ENCODE data around the gene MSH2. TPM values are rescaled to one million over a fixed set of nuclear protein-coding genes. Genes with fewer than 3 reads are reported as not detected.

MSH2 gene
- total and polyA plus RNA-seq, 2 of the 13 experiments (the other 11 are each of a cell fraction or from before 2014, with no cell fraction given): 19.9 to 76.3 TPM

GRCh38 chr2:47388888-47389287, 14.1 kb upstream of the MSH2 start:
- BruUV-seq (replicated peaks): no TSS peak
- Histone ChIP-seq H3K9me3 (ENCODE audit: low read length) (no peaks in the 10 kb centered on the region), H3K4me2 (ENCODE audit: low read depth, low read length) (no peak overlapping the region), H3K4me3 (replicated peaks in 1 of 3; ENCODE audit: insufficient read depth in 1 of 3, low read depth in 2 of 3, low read length in 3 of 3) (no peak overlapping the region), H3K27me3 (ENCODE audit: control insufficient read depth in 1 of 2, insufficient read depth in 2 of 2, low read length in 2 of 2) (no peaks in the 10 kb centered on the region), H3K9ac (ENCODE audit: insufficient read depth, low read depth, low read length) (no peak overlapping the region), H3K27ac (ENCODE audit: extremely low read length, insufficient read depth, low read length) (no peak overlapping the region), H3K79me2 (ENCODE audit: insufficient read depth, low read length) (no peaks in the 10 kb centered on the region), H2AFZ (ENCODE audit: low read length) (no peak overlapping the region), H3K4me1 (ENCODE audit: insufficient read depth, low read length) (peaks cover 10% of the 10 kb centered on the region), H3K36me3 (replicated peaks in 1 of 2; ENCODE audit: control insufficient read depth in 1 of 2, insufficient read depth in 2 of 2, low read length in 2 of 2) (peaks cover 0 to 9% of the 10 kb centered on the region in 2 experiments; a peak in 1 of 5 replicates), H4K20me1 (ENCODE audit: insufficient read depth, low read length) (no peaks in the 10 kb centered on the region)
- FAIRE-seq (no peak), DNase-seq (ENCODE audit: low spot score) (no peak), ATAC-seq (no peak; the same call in 2 of the 3 replicates)
- intact Hi-C loops (cut with micrococcal nuclease; ENCODE audit: unreplicated experiment): loop anchor here (1.0 to 5.0 kb wide), 4 partner anchors 16 to 378 kb away; no protein-coding TSS in a partner anchor
- no peak for TF ChIP-seq SMYD3 (CRISPR knock-in tag; IDR thresholded peaks at IDR 0.05)
- TF ChIP-seq FOSL2 (CRISPR knock-in tag; IDR thresholded peaks at IDR 0.05): no peak
- TF ChIP-seq CREM (IDR thresholded peaks at IDR 0.05): no peak
- no peak for TF ChIP-seq CREM (CRISPR knock-in tag; IDR thresholded peaks at IDR 0.05)
- no peak for TF ChIP-seq ZNF3 (CRISPR knock-in tag; IDR thresholded peaks at IDR 0.05)
- TF ChIP-seq SRF (IDR thresholded peaks at IDR 0.05; ENCODE audit: low read depth, low read length): no peak
- TF ChIP-seq, protein P1, sequence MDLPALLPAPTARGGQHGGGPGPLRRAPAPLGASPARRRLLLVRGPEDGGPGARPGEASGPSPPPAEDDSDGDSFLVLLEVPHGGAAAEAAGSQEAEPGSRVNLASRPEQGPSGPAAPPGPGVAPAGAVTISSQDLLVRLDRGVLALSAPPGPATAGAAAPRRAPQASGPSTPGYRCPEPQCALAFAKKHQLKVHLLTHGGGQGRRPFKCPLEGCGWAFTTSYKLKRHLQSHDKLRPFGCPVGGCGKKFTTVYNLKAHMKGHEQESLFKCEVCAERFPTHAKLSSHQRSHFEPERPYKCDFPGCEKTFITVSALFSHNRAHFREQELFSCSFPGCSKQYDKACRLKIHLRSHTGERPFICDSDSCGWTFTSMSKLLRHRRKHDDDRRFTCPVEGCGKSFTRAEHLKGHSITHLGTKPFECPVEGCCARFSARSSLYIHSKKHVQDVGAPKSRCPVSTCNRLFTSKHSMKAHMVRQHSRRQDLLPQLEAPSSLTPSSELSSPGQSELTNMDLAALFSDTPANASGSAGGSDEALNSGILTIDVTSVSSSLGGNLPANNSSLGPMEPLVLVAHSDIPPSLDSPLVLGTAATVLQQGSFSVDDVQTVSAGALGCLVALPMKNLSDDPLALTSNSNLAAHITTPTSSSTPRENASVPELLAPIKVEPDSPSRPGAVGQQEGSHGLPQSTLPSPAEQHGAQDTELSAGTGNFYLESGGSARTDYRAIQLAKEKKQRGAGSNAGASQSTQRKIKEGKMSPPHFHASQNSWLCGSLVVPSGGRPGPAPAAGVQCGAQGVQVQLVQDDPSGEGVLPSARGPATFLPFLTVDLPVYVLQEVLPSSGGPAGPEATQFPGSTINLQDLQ (CRISPR knock-in tag; IDR thresholded peaks at IDR 0.05): no peak
- peak; percentile 58; the same call in 1 of the 2 replicates for TF ChIP-seq CEBPB (IDR thresholded peaks at IDR 0.05; ENCODE audit: borderline replicate concordance, low read depth, low read length)
- POLR2A ChIA-PET: interaction anchor here (0.6 to 3.1 kb wide), 11 partner anchors 10 to 381 kb away, joined by 3 to 66 read pairs (median 4); partner anchors contain the start of gene MSH2
- WGBS (ENCODE audit: low lambda C conversion rate): 74% methylated on average over 2 of the region's 2 CpGs
- CTCF ChIA-PET (ENCODE audit: low intra/inter-chr PET ratio, low total read pairs): interaction anchor here (1.7 to 4.4 kb wide), 2 partner anchors 53 to 379 kb away, joined by 6 to 73 read pairs; no protein-coding TSS in a partner anchor
- in situ Hi-C loops (cut with HindIII; ENCODE audit: extremely low pct_ligation_motif_present, low pct_unique_long_range_greater_than_20kb): loop anchor here (5.0 kb wide), 1 partner anchor 52 kb away; no protein-coding TSS in a partner anchor
